IMR-90 (cell line): Measurements from ENCODE around the gene MTCL3.

Source experiments
- ATAC-seq: fragments of 200-7000 bp; cut with Tn5 transposase; 2 replicates; pipeline ENCODE4 v1.9.1; 2020; ENCODE audit warnings: low read depth, mild to moderate bottlenecking, moderate library complexity
- BruUV-seq: library from RNA; stranded (reverse); fragments of 400-500 nt; replicated peaks from 2 replicates; lab custom pipeline; 2021; lab: Mats Ljungman, UMichigan
- CTCF ChIA-PET: fragments of 300-600 bp; formaldehyde crosslinking; extraction: SDS; loops from one replicate; lab custom pipeline; 2021; ENCODE audit warnings: antibody characterized with exemption; lab: Yijun Ruan, JAX
- POLR2A ChIA-PET: fragments of 300-600 bp; sonication (Branson Sonifier 250); formaldehyde crosslinking; loops from one replicate; lab custom pipeline; 2022; ENCODE audit warnings: antibody characterized with exemption; ENCODE audit not compliant: unreplicated experiment; lab: Charles Lee
- DNase-seq: peaks from one replicate; pipeline ENCODE4 v3.0.0; 2013
- H2AFZ ChIP-seq: replicated peaks from 2 replicates; pipeline ENCODE3; 2013; ENCODE audit warnings: low read length, mild to moderate bottlenecking; ENCODE audit not compliant: poor library complexity
- H2AK5ac ChIP-seq: 2 replicates; pipeline ENCODE4 v1.6.1; 2013; ENCODE audit warnings: low read depth, low read length, inconsistent platforms
- H2AK9ac ChIP-seq: replicated peaks from 2 replicates; pipeline ENCODE3; 2013; ENCODE audit warnings: mild to moderate bottlenecking, low read depth, low read length, moderate library complexity; ENCODE audit not compliant: poor library complexity
- H2BK120ac ChIP-seq: 2 replicates; pipeline ENCODE4 v1.6.1; 2013; ENCODE audit warnings: low read depth, low read length, inconsistent platforms
- H2BK15ac ChIP-seq: 3 replicates; pipeline ENCODE4 v1.6.1; 2013; ENCODE audit warnings: low read depth, low read length, inconsistent platforms
- H2BK20ac ChIP-seq: 2 replicates; pipeline ENCODE4 v1.6.1; 2013; ENCODE audit warnings: low read depth, mild to moderate bottlenecking, inconsistent platforms, low read length, moderate library complexity
- H2BK5ac ChIP-seq: 2 replicates; pipeline ENCODE4 v1.6.1; 2013; ENCODE audit warnings: mild to moderate bottlenecking, low read depth, low read length, inconsistent platforms; ENCODE audit not compliant: poor library complexity, severe bottlenecking
- H3K14ac ChIP-seq: replicated peaks from 2 replicates; pipeline ENCODE4 v1.6.1; 2013; ENCODE audit warnings: low read depth, low read length, inconsistent platforms
- H3K18ac ChIP-seq: 2 replicates; pipeline ENCODE4 v1.6.1; 2013; ENCODE audit warnings: low read depth, low read length, control low read depth
- H3K23ac ChIP-seq: 2 replicates; pipeline ENCODE4 v1.6.1; 2013; ENCODE audit warnings: low read depth, low read length, inconsistent platforms
- H3K27ac ChIP-seq: 2 replicates; pipeline ENCODE4 v1.5.1; 2013; ENCODE audit warnings: mild to moderate bottlenecking, control low read depth, low read length; ENCODE audit not compliant: insufficient read depth
- H3K27me3 ChIP-seq: 2 replicates; pipeline ENCODE4 v1.6.1; 2013; ENCODE audit warnings: low read length; ENCODE audit not compliant: control insufficient read depth, insufficient read depth
- H3K36me3 ChIP-seq: 2 replicates; pipeline ENCODE4 v1.6.1; 2013; ENCODE audit warnings: low read length, mixed read lengths; ENCODE audit not compliant: control insufficient read depth, insufficient read depth
- H3K4ac ChIP-seq: 2 replicates; pipeline ENCODE4 v1.6.1; 2013; ENCODE audit warnings: low read depth, low read length, inconsistent platforms
- H3K4me1 ChIP-seq: 2 replicates; pipeline ENCODE4 v1.6.1; 2013; ENCODE audit warnings: low read length, mixed read lengths; ENCODE audit not compliant: control insufficient read depth, insufficient read depth
- H3K4me2 ChIP-seq: 2 replicates; pipeline ENCODE4 v1.6.1; 2013; ENCODE audit warnings: low read depth, mild to moderate bottlenecking, control low read depth, low read length, moderate library complexity
- H3K4me3 ChIP-seq: 2 replicates; pipeline ENCODE4 v1.5.1; 2013; ENCODE audit warnings: low read depth, mild to moderate bottlenecking, control low read depth, low read length, moderate library complexity; ENCODE audit not compliant: insufficient read depth
- H3K56ac ChIP-seq: 2 replicates; pipeline ENCODE4 v1.6.1; 2013; ENCODE audit warnings: low read length, inconsistent platforms; ENCODE audit not compliant: insufficient read depth; ENCODE audit errors: extremely low read depth
- H3K79me1 ChIP-seq, 2 experiments: 2 replicates each; pipeline ENCODE4 v1.6.1; 2013; ENCODE audit warnings: low read length in 2 of 2, inconsistent platforms in 1 of 2, low read depth in 1 of 2
- H3K9ac ChIP-seq: 2 replicates; pipeline ENCODE4 v1.6.1; 2013; ENCODE audit warnings: low read depth, low read length, control low read depth
- H3K9me1 ChIP-seq: 2 replicates; pipeline ENCODE4 v1.6.1; 2013; ENCODE audit warnings: low read length, inconsistent platforms; ENCODE audit not compliant: insufficient read depth
- H3K9me3 ChIP-seq: 2 replicates; pipeline ENCODE4 v1.6.1; 2013; ENCODE audit warnings: low read length; ENCODE audit not compliant: control insufficient read depth, insufficient read depth
- H4K20me1 ChIP-seq: 2 replicates; pipeline ENCODE4 v1.6.1; 2013; ENCODE audit warnings: low read length, inconsistent platforms; ENCODE audit not compliant: insufficient read depth
- H4K5ac ChIP-seq: 2 replicates; pipeline ENCODE4 v1.6.1; 2013; ENCODE audit warnings: mild to moderate bottlenecking, low read depth, low read length, control low read depth
- H4K8ac ChIP-seq, 2 experiments: 2 replicates each; pipeline ENCODE4 v1.6.1; 2013; ENCODE audit warnings: low read depth in 2 of 2, low read length in 2 of 2, control low read depth in 1 of 2, inconsistent platforms in 1 of 2
- H4K91ac ChIP-seq: 2 replicates; pipeline ENCODE4 v1.6.1; 2013; ENCODE audit warnings: low read depth, low read length, inconsistent platforms; ENCODE audit not compliant: insufficient read depth
- CEBPB ChIP-seq: IDR thresholded peaks from 2 replicates; pipeline ENCODE4 v1.6.1; 2012; ENCODE audit warnings: low read depth, low read length, improper control_type of control experiment
- CTCF ChIP-seq: conservative IDR thresholded peaks from 2 replicates; pipeline ENCODE4 v1.5.1; 2012; ENCODE audit warnings: mild to moderate bottlenecking, low read depth, low read length, improper control_type of control experiment
- ELK1 ChIP-seq: fragments of 150-350 bp; IDR thresholded peaks from 2 replicates; pipeline ENCODE4 v1.6.1; 2016; ENCODE audit warnings: low read depth, mild to moderate bottlenecking, low read length, moderate library complexity, borderline replicate concordance
- FOS ChIP-seq: fragments of 150-350 bp; IDR thresholded peaks from 2 replicates; pipeline ENCODE4 v1.6.1; 2016; ENCODE audit warnings: low read depth, low read length
- MXI1 ChIP-seq: IDR thresholded peaks from 2 replicates; pipeline ENCODE4 v1.6.1; 2012; ENCODE audit warnings: low read depth, mild to moderate bottlenecking, low read length, moderate library complexity, borderline replicate concordance
- NFE2L2 ChIP-seq: fragments of 150-350 bp; IDR thresholded peaks from 2 replicates; pipeline ENCODE4 v1.6.1; 2016; ENCODE audit warnings: low read depth, mild to moderate bottlenecking, low read length
- POLR2A ChIP-seq: IDR thresholded peaks from 2 replicates; pipeline ENCODE4 v1.6.1; 2012; ENCODE audit warnings: mild to moderate bottlenecking, low read depth, low read length
- RAD21 ChIP-seq: IDR thresholded peaks from 2 replicates; pipeline ENCODE4 v1.6.1; 2012; ENCODE audit warnings: low read length, improper control_type of control experiment
- WGBS, 2 experiments: methylation state at CpG; one replicate each; pipeline versions ENCODE4 v1.1.5 to v1.1.7; 2013; ENCODE audit warnings: missing lambda C conversion rate in 2 of 2; ENCODE audit not compliant: insufficient read length in 1 of 2; ENCODE audit errors: extremely low coverage in 2 of 2; 5-methylcytosine and 5-hydroxymethylcytosine counted together
- dilution Hi-C: fragments of 300-500 bp; cut with HindIII; formaldehyde crosslinking; loops from one replicate; pipeline ENCODE4 v1.14.3; 2018; ENCODE audit warnings: low sequenced_read_pairs; ENCODE audit not compliant: unreplicated experiment
- in situ Hi-C: fragments of 300-500 bp; cut with MboI; formaldehyde crosslinking; loops from 3 replicates; pipeline ENCODE4 v1.14.3; 2019; ENCODE audit warnings: low sequenced_read_pairs, inconsistent platforms, mixed read lengths
- intact Hi-C: fragments of 100-400 bp; cut with micrococcal nuclease; formaldehyde crosslinking; loops from 2 replicates; pipeline ENCODE4 v1.10.0; 2022
- TF ChIP-seq, protein P1 (sequence below): fragments of 150-350 bp; IDR thresholded peaks from 2 replicates; pipeline ENCODE4 v1.6.1; 2017; ENCODE audit warnings: mild to moderate bottlenecking, antibody characterized with exemption, low read length, low read depth

The MTCL3 gene

GRCh38 chr6:127457456-127458064, 61.6 kb downstream of the MTCL3 start:
- no peaks in the 10 kb centered on the region for H3K36me3 ChIP-seq
- dilution Hi-C loops (no loop called here), intact Hi-C loops (no loop called here), in situ Hi-C loops (no loop called here)
- H3K14ac ChIP-seq: no peak overlapping the region
- no peak overlapping the region for H3K4me3 ChIP-seq
- BruUV-seq: no TSS peak
- peaks cover 2% of the 10 kb centered on the region for H3K4me1 ChIP-seq
- H3K4ac ChIP-seq: no peak overlapping the region
- no peak overlapping the region for H3K27ac ChIP-seq
- no peak overlapping the region for H3K56ac ChIP-seq
- peak; percentile 50; the same call in 1 of the 2 replicates for ATAC-seq
- no peak overlapping the region for H3K9ac ChIP-seq
- H3K23ac ChIP-seq: no peak overlapping the region
- H2BK5ac ChIP-seq: no peak overlapping the region
- H3K9me3 ChIP-seq: no peaks in the 10 kb centered on the region
- peak; percentile 81 for DNase-seq
- H3K27me3 ChIP-seq: no peaks in the 10 kb centered on the region
- H2BK20ac ChIP-seq: no peak overlapping the region
- no CpG with 5 or more reads among the region's 3 CpGs for WGBS, 2 experiments
- no peak overlapping the region for H2BK120ac ChIP-seq
- no peak overlapping the region for H2AK9ac ChIP-seq
- H3K4me2 ChIP-seq: no peak overlapping the region
- no peak overlapping the region for H4K5ac ChIP-seq
- H3K9me1 ChIP-seq: no peaks in the 10 kb centered on the region
- H4K8ac ChIP-seq: no peak overlapping the region
- ChIA-PET CTCF (no interaction called here), POLR2A (no interaction called here)
- no peak overlapping the region for H4K91ac ChIP-seq
- no peak overlapping the region for H2AFZ ChIP-seq
- no peaks in the 10 kb centered on the region for H3K79me1 ChIP-seq
- no peak overlapping the region for H2AK5ac ChIP-seq
- H3K18ac ChIP-seq: no peak overlapping the region
- no peaks in the 10 kb centered on the region for H4K20me1 ChIP-seq
- TF ChIP-seq NFE2L2 (no peak), CEBPB (peak; percentile 92), ELK1 (no peak), MXI1 (no peak), POLR2A (no peak), RAD21 (no peak), CTCF (no peak), FOS (no peak)
- TF ChIP-seq, protein P1, sequence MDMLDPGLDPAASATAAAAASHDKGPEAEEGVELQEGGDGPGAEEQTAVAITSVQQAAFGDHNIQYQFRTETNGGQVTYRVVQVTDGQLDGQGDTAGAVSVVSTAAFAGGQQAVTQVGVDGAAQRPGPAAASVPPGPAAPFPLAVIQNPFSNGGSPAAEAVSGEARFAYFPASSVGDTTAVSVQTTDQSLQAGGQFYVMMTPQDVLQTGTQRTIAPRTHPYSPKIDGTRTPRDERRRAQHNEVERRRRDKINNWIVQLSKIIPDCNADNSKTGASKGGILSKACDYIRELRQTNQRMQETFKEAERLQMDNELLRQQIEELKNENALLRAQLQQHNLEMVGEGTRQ: no peak
- H2BK15ac ChIP-seq: no peak overlapping the region
